AG08395 (cell line): Measurements from ENCODE around the gene ZNF407.

Experiments used
- DNase-seq: peaks from one replicate; pipeline ENCODE4 v3.0.0; 2012; ENCODE audit warnings: mixed read lengths, low spot score

Gene ZNF407

GRCh38 chr18:74589021-74589420 lies 8.6 kb upstream of the ZNF407 start:
- no peak for DNase-seq

- DNase-seq, result no peak
Observed at GRCh38 chr18:74589811-74590210, 7.9 kb upstream of the ZNF407 start.

GRCh38 chr18:74590671-74591070 lies 7.0 kb upstream of the ZNF407 start:
- DNase-seq, result no peak

GRCh38 chr18:74595431-74595830 lies 2.2 kb upstream of the ZNF407 start:
- no peak for DNase-seq

- peak; percentile 52 for DNase-seq
Observed at GRCh38 chr18:74597034-74597661, 522 bp upstream of the ZNF407 start.

- DNase-seq, result peak; percentile 48
Observed at GRCh38 chr18:74598350-74599001, 806 bp downstream of the ZNF407 start.

GRCh38 chr18:74604361-74604760 lies 6.7 kb downstream of the ZNF407 start:
- DNase-seq, result no peak

- peak; percentile 58 for DNase-seq
Observed at GRCh38 chr18:74604774-74605173, 7.1 kb downstream of the ZNF407 start.

GRCh38 chr18:74608681-74609080 lies 11.0 kb downstream of the ZNF407 start:
- DNase-seq, result no peak

GRCh38 chr18:74609535-74609934 lies 11.9 kb downstream of the ZNF407 start:
- peak; percentile 42 for DNase-seq

GRCh38 chr18:74610051-74610615 lies 12.5 kb downstream of the ZNF407 start:
- DNase-seq, result no peak

- no peak for DNase-seq
Observed at GRCh38 chr18:74610860-74611259, 13.2 kb downstream of the ZNF407 start.

- DNase-seq, result no peak
Observed at GRCh38 chr18:74611765-74612164, 14.1 kb downstream of the ZNF407 start.

- DNase-seq, result no peak
Observed at GRCh38 chr18:74613381-74613780, 15.7 kb downstream of the ZNF407 start.

GRCh38 chr18:74616494-74616893 lies 18.8 kb downstream of the ZNF407 start:
- no peak for DNase-seq

GRCh38 chr18:74617486-74617885 lies 19.8 kb downstream of the ZNF407 start:
- DNase-seq, result no peak

- DNase-seq, result no peak
Observed at GRCh38 chr18:74622072-74622471, 24.4 kb downstream of the ZNF407 start.

- no peak for DNase-seq
Observed at GRCh38 chr18:74623047-74623816, 25.6 kb downstream of the ZNF407 start.

GRCh38 chr18:74624466-74624865 lies 26.8 kb downstream of the ZNF407 start:
- no peak for DNase-seq

GRCh38 chr18:74625157-74625556 lies 27.5 kb downstream of the ZNF407 start:
- DNase-seq, result no peak

GRCh38 chr18:74626049-74626874 lies 28.6 kb downstream of the ZNF407 start:
- DNase-seq, result no peak

GRCh38 chr18:74630804-74631203 lies 33.1 kb downstream of the ZNF407 start:
- no peak for DNase-seq
